Measurements from ENCODE around the gene RNF152.

DNA sequence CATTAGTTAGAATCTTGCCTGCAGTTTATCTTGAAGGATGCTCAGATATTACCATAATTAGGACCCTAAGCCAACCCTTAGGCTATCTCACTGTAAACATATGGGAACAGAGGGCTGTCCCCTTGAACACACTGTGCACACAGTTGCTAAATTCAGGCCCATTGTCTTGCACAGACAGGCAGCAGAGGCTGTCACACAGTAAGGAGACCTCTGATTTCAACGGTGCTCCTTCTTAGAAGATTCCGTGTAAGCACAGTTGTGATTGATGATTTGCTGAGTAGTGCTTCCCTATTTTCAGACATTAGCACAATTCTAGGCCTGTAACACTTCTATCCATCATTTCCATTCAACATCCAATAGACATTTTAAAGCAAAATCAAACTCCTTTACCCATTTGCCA lies 108.0 kb downstream of the RNF152 start:
- no peak for TF ChIP-seq ZNF292 (tag by site-specific recombination; IDR thresholded peaks at IDR 0.05; ENCODE audit: borderline replicate concordance, low read depth)
- no peak for TF ChIP-seq YY1 (tag by site-specific recombination; IDR thresholded peaks at IDR 0.05)
- no peak for TF ChIP-seq CTCF (tag by site-specific recombination; IDR thresholded peaks at IDR 0.05)
- no peak for TF ChIP-seq ZEB2 (tag by site-specific recombination; IDR thresholded peaks at IDR 0.05)
- TF ChIP-seq ZNF416 (tag by site-specific recombination; IDR thresholded peaks at IDR 0.05), result no peak
- TF ChIP-seq ATF2 (tag by site-specific recombination; IDR thresholded peaks at IDR 0.05; ENCODE audit: low read depth), result no peak
- TF ChIP-seq ZNF121 (tag by site-specific recombination; IDR thresholded peaks at IDR 0.05), result no peak
- no peak for TF ChIP-seq ZSCAN30 (tag by site-specific recombination; IDR thresholded peaks at IDR 0.05)
- no peak for TF ChIP-seq ZNF777 (tag by site-specific recombination; IDR thresholded peaks at IDR 0.05; ENCODE audit: borderline replicate concordance)
- TF ChIP-seq ZNF658 (tag by site-specific recombination; IDR thresholded peaks at IDR 0.05), result no peak
- no peak for TF ChIP-seq ZBTB17 (tag by site-specific recombination; IDR thresholded peaks at IDR 0.05)
- no peak for TF ChIP-seq ZBTB7A (tag by site-specific recombination; IDR thresholded peaks at IDR 0.05; ENCODE audit: low read depth)
- no peak for TF ChIP-seq ZNF529 (tag by site-specific recombination; IDR thresholded peaks at IDR 0.05; ENCODE audit: insufficient replicate concordance)

All from HEK293 (cell line).